Psoas muscle (tissue), 8 donors: ENCODE data around the gene NRGN. TPM values are rescaled to one million over a fixed set of nuclear protein-coding genes. Genes with fewer than 3 reads are reported as not detected.
A peak's percentile ranks its signal among the peaks of the same experiment; 100 is the strongest.

Experiments
- ATAC-seq, 4 donors: fragments of 200-7000 bp; cut with Tn5 transposase; one replicate each; pipeline ENCODE4 v1.9.1; 2020; ENCODE audit warnings: moderate library complexity in 3 of 4, mild to moderate bottlenecking in 2 of 4
- DNase-seq, 2 donors: peaks; one replicate each; pipeline ENCODE4 v3.0.0-alpha.2; 2020
- H3K27ac ChIP-seq: fragments of 200-600 bp; one replicate; pipeline ENCODE4 v1.8.0; 2022
- H3K27me3 ChIP-seq, 3 donors: fragments of 200-600 bp in 1 of 3; one replicate each; pipeline versions ENCODE4 v1.6.1 to v1.8.0; 2013 to 2022; ENCODE audit warnings: low read length in 2 of 3, mild to moderate bottlenecking in 2 of 3, moderate library complexity in 1 of 3; ENCODE audit not compliant: insufficient read depth in 3 of 3
- H3K36me3 ChIP-seq, 2 donors: fragments of 200-600 bp in 1 of 2; one replicate each; pipeline versions ENCODE4 v1.6.1 to v1.8.0; 2013 to 2022; ENCODE audit warnings: low read depth in 1 of 2, mild to moderate bottlenecking in 1 of 2, moderate library complexity in 1 of 2; ENCODE audit not compliant: insufficient read depth in 1 of 2
- H3K4me1 ChIP-seq: fragments of 200-600 bp; one replicate; pipeline ENCODE4 v1.8.0; 2022
- H3K4me3 ChIP-seq: fragments of 200-600 bp; one replicate; pipeline ENCODE4 v1.8.0; 2022; ENCODE audit warnings: mild to moderate bottlenecking
- H3K9me3 ChIP-seq: fragments of 200-600 bp; one replicate; pipeline ENCODE4 v1.8.0; 2022
- CTCF ChIP-seq: fragments of 200-600 bp; IDR thresholded peaks from one replicate; pipeline ENCODE4 v1.8.0; 2022; ENCODE audit warnings: antibody characterized with exemption
- WGBS, 3 donors: extraction: QIAGEN DNeasy Blood & Tissue Kit; methylation state at CpG; one replicate each; pipeline versions ENCODE4 v1.1.6 to v1.1.7; 2013; 5-methylcytosine and 5-hydroxymethylcytosine counted together
- intact Hi-C, 2 donors: fragments of 100-400 bp; cut with DNase I; formaldehyde crosslinking; loops; one replicate each; pipeline versions ENCODE4 v1.11.0 to v1.14.2; 2022
- polyA plus RNA-seq, 3 donors: library from polyadenylated mRNA; stranded (reverse); fragments of 200-250 nt; gene quantifications; one replicate each; pipeline ENCODE4 v1.2.3, GENCODE V29; 2013
- total RNA-seq, 4 donors: library from RNA; stranded (reverse); fragmentation: NEBNext Ultra II Directional in 2 of 4; extraction: Animal tissue kit (Norgen Biotek cat#: 25700) in 2 of 4; gene quantifications; one replicate each; pipeline versions ENCODE4 v1.2.1 to v1.2.4, GENCODE V29; 2021 to 2023
- donor health status: healthy with polysubstance abuse.
- donor health status: DM: no; HTN: no; CAD: no; lungs with moderate emphysema.
- donor health status: Bipolar disorder and iron deficiency.
- donor health status: healthy.
- donor health status: DM: yes; HTN: yes; CAD: no.
- donor health status: DM: no; HTN: no; CAD: no.
- donor health status: DM: no; HTN: no; CAD: no.
- donor health status: DM: yes; HTN: yes; CAD: no.

NRGN gene
- total and polyA plus RNA-seq, 7 donors, result 0.69 to 2.1 (median 1.0) TPM

- Histone ChIP-seq H3K27ac (peak overlapping the region; percentile 81), H3K9me3 (no peaks in the 10 kb centered on the region), H3K27me3 (peaks cover 0 to 60% (median 26%) of the 10 kb centered on the region in 3 donors), H3K4me3 (peak overlapping the region; percentile 74), H3K4me1 (peaks cover 27% of the 10 kb centered on the region), H3K36me3 (peaks cover 0 to 10% of the 10 kb centered on the region in 2 donors)
- intact Hi-C loops, result loop anchor here in 1 of 2 donors (5.0 kb wide), 2 partner anchors 76 to 89 kb away; partner anchors contain the start of genes SIAE and SPA17
- WGBS, 3 donors, result 54 to 76% (median 70%) methylated on average over 3 of the region's 3 CpGs
- ATAC-seq, result no peak
- DNase-seq, result no peak
- TF ChIP-seq CTCF, result no peak
Measured at GRCh38 chr11:124760806-124761205, 21.1 kb downstream of the NRGN start.

GRCh38 chr11:124761301-124762104 lies 21.8 kb downstream of the NRGN start:
- peaks cover 0 to 57% (median 26%) of the 10 kb centered on the region in 3 donors for H3K27me3 ChIP-seq
- ATAC-seq (no peak), DNase-seq (peak in 1 of 2 donors; percentile 22)
- peaks cover 27% of the 10 kb centered on the region for H3K4me1 ChIP-seq
- TF ChIP-seq CTCF, result no peak
- WGBS, 3 donors, result 28 to 36% (median 30%) methylated on average over 25 of the region's 25 CpGs
- no peaks in the 10 kb centered on the region for H3K9me3 ChIP-seq
- intact Hi-C loops, result loop anchor here (2.0 to 5.0 kb wide), 3 partner anchors 75 to 89 kb away; partner anchors contain the start of genes SIAE (in 1 of the 2) and SPA17 (in 1 of the 2)
- peak overlapping the region; percentile 81 for H3K27ac ChIP-seq
- H3K4me3 ChIP-seq, result peak overlapping the region; percentile 74
- peaks cover 0 to 17% of the 10 kb centered on the region in 2 donors for H3K36me3 ChIP-seq

GRCh38 chr11:124762105-124762623 lies 22.4 kb downstream of the NRGN start, which contains the start of gene ESAM:
Gene ESAM, minus strand, starts transcription at chr11:124762290. Its CDS starts 136 bp downstream, at chr11:124762154.
- peak in 1 of 2 donors; percentile 41 for DNase-seq
- H3K4me3 ChIP-seq, result peak within 1 kb of the TSS; percentile 74

GRCh38 chr11:124762624-124763155 lies 22.9 kb downstream of the NRGN start:
- Histone ChIP-seq H3K4me1 (peaks cover 27% of the 10 kb centered on the region), H3K27ac (peak overlapping the region; percentile 81), H3K4me3 (peak overlapping the region; percentile 74), H3K27me3 (peaks cover 0 to 45% (median 24%) of the 10 kb centered on the region in 3 donors), H3K9me3 (no peaks in the 10 kb centered on the region), H3K36me3 (peaks cover 8 to 29% of the 10 kb centered on the region in 2 donors)
- no peak for TF ChIP-seq CTCF
- DNase-seq (no peak), ATAC-seq (peak in 3 of 4 donors; percentile 5 to 32 (median 31))
- intact Hi-C loops, result loop anchor here (1.0 to 5.0 kb wide), 4 partner anchors 74 to 93 kb away; partner anchors contain the start of genes SIAE (in 1 of the 2) and SPA17 (in 1 of the 2)
- 0 to 1% (median 1%) methylated on average over 40 to 45 of the region's 45 CpGs for WGBS, 3 donors

More at GRCh38 chr11:124762105-124762623, 22.4 kb downstream of the NRGN start, which contains the start of gene ESAM:
- peak within 1 kb of the TSS; percentile 81 for H3K27ac ChIP-seq
- intact Hi-C loops, result loop anchor here (2.0 to 5.0 kb wide), 3 partner anchors 75 to 90 kb away; partner anchors contain the start of genes SIAE (in 1 of the 2) and SPA17 (in 1 of the 2)
- H3K4me1 ChIP-seq, result peaks cover 27% of the 10 kb centered on the region
- TF ChIP-seq CTCF, result no peak
- peaks cover 0 to 51% (median 25%) of the 10 kb centered on the region in 3 donors for H3K27me3 ChIP-seq
- H3K9me3 ChIP-seq, result no peaks in the 10 kb centered on the region
- WGBS, 3 donors, result 0 to 1% (median 1%) methylated on average over 16 to 53 of the region's 55 CpGs
- peaks cover 3 to 23% of the 10 kb centered on the region in 2 donors for H3K36me3 ChIP-seq
- ATAC-seq, result peak in 2 of 4 donors; percentile 11 to 30
